ENCODE results near the gene CLEC2A.

- TF ChIP-seq CTCF (IDR thresholded peaks at IDR 0.05): no peak
- TF ChIP-seq POLR2A (IDR thresholded peaks at IDR 0.05): peak; percentile 40
- TF ChIP-seq POLR2AphosphoS5 (IDR thresholded peaks at IDR 0.05): peak; percentile 44
These were observed 62.6 kb downstream of the CLEC2A start, which contains the start of gene CLEC2B for GRCh38 chr12:9869307-9870161.
